ENCODE results near the gene IDH2. TPM values are rescaled to one million over a fixed set of nuclear protein-coding genes. Genes with fewer than 3 reads are reported as not detected.

The IDH2 gene
- total RNA-seq, 2 experiments from 2014 or later: 38.0 to 38.2 TPM

GRCh38 chr15:90067953-90068606 is 34.2 kb downstream of the IDH2 start:
- peaks cover 15% of the 10 kb centered on the region for H3K4me1 Mint-ChIP-seq (ENCODE audit: low read depth)
- ATAC-seq (ENCODE audit: poor library complexity): no peak

GRCh38 chr15:90067181-90067952 is 34.9 kb downstream of the IDH2 start:
- no peaks in the 10 kb centered on the region for H3K9me3 Mint-ChIP-seq
- CTCF ChIA-PET: no interaction called here
- DNase-seq (no peak), ATAC-seq (ENCODE audit: poor library complexity) (no peak)
- H3K27ac Mint-ChIP-seq: no peak overlapping the region
- H3K4me3 ChIP-seq (ENCODE audit: low read length): no peak overlapping the region
- peaks cover 23% of the 10 kb centered on the region for H3K36me3 ChIP-seq (ENCODE audit: insufficient read depth, low read length)
- no peaks in the 10 kb centered on the region for H3K27me3 Mint-ChIP-seq
- peaks cover 21% of the 10 kb centered on the region for H3K4me1 Mint-ChIP-seq (ENCODE audit: low read depth)
- no peaks in the 10 kb centered on the region for H3K9me3 ChIP-seq (ENCODE audit: control insufficient read depth in 1 of 2, insufficient read depth in 1 of 2, low read length in 2 of 2)
- no peak overlapping the region for H3K4me3 Mint-ChIP-seq
- no peak overlapping the region for H3K27ac ChIP-seq (ENCODE audit: low read depth in 1 of 2, low read length in 2 of 2)
- H3K4me1 ChIP-seq (ENCODE audit: insufficient read depth, low read length): peaks cover 25% of the 10 kb centered on the region
- no peaks in the 10 kb centered on the region for H3K27me3 ChIP-seq (ENCODE audit: control insufficient read depth in 1 of 2, insufficient read depth in 2 of 2, low read length in 2 of 2)
- peaks cover 13% of the 10 kb centered on the region for H3K36me3 Mint-ChIP-seq (ENCODE audit: low read depth)
- intact Hi-C loops (cut with DNase I, micrococcal nuclease): no loop called here
- POLR2A ChIA-PET: no interaction called here
- no peak for TF ChIP-seq CTCF (IDR thresholded peaks at IDR 0.05)

More at GRCh38 chr15:90067953-90068606, 34.2 kb downstream of the IDH2 start:
- intact Hi-C loops (cut with DNase I, micrococcal nuclease): no loop called here
- Mint-ChIP-seq H3K27ac (no peak overlapping the region), H3K9me3 (no peaks in the 10 kb centered on the region), H3K36me3 (ENCODE audit: low read depth) (peaks cover 13% of the 10 kb centered on the region), H3K27me3 (no peaks in the 10 kb centered on the region), H3K4me3 (no peak overlapping the region)
- Histone ChIP-seq H3K36me3 (ENCODE audit: insufficient read depth, low read length) (peaks cover 30% of the 10 kb centered on the region), H3K4me1 (ENCODE audit: insufficient read depth, low read length) (peaks cover 18% of the 10 kb centered on the region), H3K9me3 (ENCODE audit: control insufficient read depth in 1 of 2, insufficient read depth in 1 of 2, low read length in 2 of 2) (no peaks in the 10 kb centered on the region), H3K27ac (ENCODE audit: low read depth in 1 of 2, low read length in 2 of 2) (no peak overlapping the region), H3K4me3 (ENCODE audit: low read length) (no peak overlapping the region), H3K27me3 (ENCODE audit: control insufficient read depth in 1 of 2, insufficient read depth in 2 of 2, low read length in 2 of 2) (no peaks in the 10 kb centered on the region)
- CTCF ChIA-PET: no interaction called here
- POLR2A ChIA-PET: no interaction called here
- no peak for TF ChIP-seq CTCF (IDR thresholded peaks at IDR 0.05)
- DNase-seq: no peak

- Mint-ChIP-seq H3K9me3 (no peaks in the 10 kb centered on the region), H3K27ac (no peak overlapping the region), H3K4me3 (no peak overlapping the region), H3K36me3 (ENCODE audit: low read depth) (peaks cover 7% of the 10 kb centered on the region), H3K27me3 (no peaks in the 10 kb centered on the region), H3K4me1 (ENCODE audit: low read depth) (peaks cover 27% of the 10 kb centered on the region)
- ChIA-PET CTCF (no interaction called here), POLR2A (no interaction called here)
- TF ChIP-seq CTCF (IDR thresholded peaks at IDR 0.05): no peak
- ATAC-seq (ENCODE audit: poor library complexity) (no peak), DNase-seq (no peak)
- no peaks in the 10 kb centered on the region for H3K9me3 ChIP-seq (ENCODE audit: control insufficient read depth in 1 of 2, insufficient read depth in 1 of 2, low read length in 2 of 2)
- H3K36me3 ChIP-seq (ENCODE audit: insufficient read depth, low read length): peaks cover 19% of the 10 kb centered on the region
- no peaks in the 10 kb centered on the region for H3K27me3 ChIP-seq (ENCODE audit: control insufficient read depth in 1 of 2, insufficient read depth in 2 of 2, low read length in 2 of 2)
- peaks cover 36% of the 10 kb centered on the region for H3K4me1 ChIP-seq (ENCODE audit: insufficient read depth, low read length)
- intact Hi-C loops (cut with DNase I, micrococcal nuclease): no loop called here
- no peak overlapping the region for H3K4me3 ChIP-seq (ENCODE audit: low read length)
- no peak overlapping the region for H3K27ac ChIP-seq (ENCODE audit: low read depth in 1 of 2, low read length in 2 of 2)
These were observed 36.6 kb downstream of the IDH2 start for GRCh38 chr15:90065682-90066049.
